Activated B cell treated with CpG ODN at 0.5 μM for 24 hours (primary cell): ENCODE data around the gene CDKAL1. TPM values are rescaled to one million over a fixed set of nuclear protein-coding genes. Genes with fewer than 3 reads are reported as not detected.
"Not testable (repeated sequence)": the region's sequence is repeated elsewhere in the genome, so short reads cannot be mapped to it uniquely, and the experiment has no call there.

ENCODE experiments used
- ATAC-seq: fragments of 200-7000 bp; cut with Tn5 transposase; one replicate; pipeline ENCODE4 v1.10.0; 2021; ENCODE audit warnings: low read depth, mild to moderate bottlenecking, moderate library complexity
- CTCF ChIA-PET: fragments of 350-600 bp; sonication (Branson Sonifier 250); formaldehyde crosslinking; loops from one replicate; lab custom pipeline; 2021; ENCODE audit warnings: antibody characterized with exemption; lab: Charles Lee
- POLR2A ChIA-PET: fragments of 350-600 bp; sonication (Branson Sonifier 250); formaldehyde crosslinking; loops from one replicate; lab custom pipeline; 2021; ENCODE audit warnings: antibody characterized with exemption; lab: Charles Lee
- DNase-seq: peaks from one replicate; pipeline ENCODE4 v3.0.0; 2022
- H3K27ac Mint-ChIP-seq: one replicate; pipeline ENCODE4 v1.8.0; 2020; ENCODE audit warnings: mixed read lengths
- H3K27me3 Mint-ChIP-seq: one replicate; pipeline ENCODE4 v1.8.0; 2021; ENCODE audit warnings: mixed read lengths
- H3K36me3 Mint-ChIP-seq: one replicate; pipeline ENCODE4 v1.8.0; 2021; ENCODE audit warnings: low read depth, mixed read lengths
- H3K4me1 Mint-ChIP-seq: one replicate; pipeline ENCODE4 v1.8.0; 2021; ENCODE audit warnings: mixed read lengths
- H3K4me3 Mint-ChIP-seq: one replicate; pipeline ENCODE4 v1.8.0; 2020; ENCODE audit warnings: mild to moderate bottlenecking, mixed read lengths
- H3K9me3 Mint-ChIP-seq: one replicate; pipeline ENCODE4 v1.8.0; 2020; ENCODE audit warnings: mixed read lengths
- intact Hi-C: fragments of 100-400 bp; cut with micrococcal nuclease; formaldehyde crosslinking; loops from one replicate; pipeline ENCODE4 v1.15.1; 2024
- total RNA-seq: library from RNA; stranded (reverse); gene quantifications from 2 replicates; pipeline ENCODE4 v1.2.3, GENCODE V29; 2022
- TF ChIP-seq, protein P1 (sequence below): fragments of 200-600 bp; IDR thresholded peaks from one replicate; pipeline ENCODE4 v1.8.0; 2022; ENCODE audit warnings: antibody characterized with exemption, mild to moderate bottlenecking

CDKAL1 gene
- total RNA-seq, 1 donor from 2014 or later, result 31.9 TPM

DNA sequence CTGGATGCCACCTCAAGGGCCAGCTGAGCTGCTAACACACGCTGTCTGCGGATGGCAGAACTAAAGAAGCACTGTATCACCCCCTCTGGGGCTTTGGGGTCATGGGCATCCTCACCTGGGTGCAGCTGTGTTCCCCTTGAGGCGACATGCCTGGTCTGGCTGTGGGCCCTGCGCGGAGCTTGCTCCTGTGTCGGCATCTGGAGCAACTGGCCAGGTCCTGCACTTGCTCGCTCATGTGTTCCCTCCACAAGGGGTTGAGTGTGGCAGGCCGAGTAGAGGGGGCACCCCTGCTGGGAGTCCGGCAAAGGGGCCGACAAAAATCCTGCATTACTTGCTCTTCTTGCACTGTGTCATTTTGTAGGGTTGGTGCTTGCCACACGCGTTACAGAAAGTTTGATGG is 189.0 kb downstream of the CDKAL1 start:
- intact Hi-C loops, result no loop called here
- ATAC-seq, result no peak
- H3K9me3 Mint-ChIP-seq, result no peaks in the 10 kb centered on the region
- ChIA-PET CTCF (no interaction called here), POLR2A (no interaction called here)
- no peaks in the 10 kb centered on the region for H3K27me3 Mint-ChIP-seq
- DNase-seq, result no peak
- TF ChIP-seq, protein P1, sequence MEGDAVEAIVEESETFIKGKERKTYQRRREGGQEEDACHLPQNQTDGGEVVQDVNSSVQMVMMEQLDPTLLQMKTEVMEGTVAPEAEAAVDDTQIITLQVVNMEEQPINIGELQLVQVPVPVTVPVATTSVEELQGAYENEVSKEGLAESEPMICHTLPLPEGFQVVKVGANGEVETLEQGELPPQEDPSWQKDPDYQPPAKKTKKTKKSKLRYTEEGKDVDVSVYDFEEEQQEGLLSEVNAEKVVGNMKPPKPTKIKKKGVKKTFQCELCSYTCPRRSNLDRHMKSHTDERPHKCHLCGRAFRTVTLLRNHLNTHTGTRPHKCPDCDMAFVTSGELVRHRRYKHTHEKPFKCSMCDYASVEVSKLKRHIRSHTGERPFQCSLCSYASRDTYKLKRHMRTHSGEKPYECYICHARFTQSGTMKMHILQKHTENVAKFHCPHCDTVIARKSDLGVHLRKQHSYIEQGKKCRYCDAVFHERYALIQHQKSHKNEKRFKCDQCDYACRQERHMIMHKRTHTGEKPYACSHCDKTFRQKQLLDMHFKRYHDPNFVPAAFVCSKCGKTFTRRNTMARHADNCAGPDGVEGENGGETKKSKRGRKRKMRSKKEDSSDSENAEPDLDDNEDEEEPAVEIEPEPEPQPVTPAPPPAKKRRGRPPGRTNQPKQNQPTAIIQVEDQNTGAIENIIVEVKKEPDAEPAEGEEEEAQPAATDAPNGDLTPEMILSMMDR, result no peak
- H3K36me3 Mint-ChIP-seq, result peaks cover 21% of the 10 kb centered on the region
- H3K27ac Mint-ChIP-seq, result no peak overlapping the region
- H3K4me3 Mint-ChIP-seq, result no peak overlapping the region
- H3K4me1 Mint-ChIP-seq, result peaks cover 16% of the 10 kb centered on the region

DNA sequence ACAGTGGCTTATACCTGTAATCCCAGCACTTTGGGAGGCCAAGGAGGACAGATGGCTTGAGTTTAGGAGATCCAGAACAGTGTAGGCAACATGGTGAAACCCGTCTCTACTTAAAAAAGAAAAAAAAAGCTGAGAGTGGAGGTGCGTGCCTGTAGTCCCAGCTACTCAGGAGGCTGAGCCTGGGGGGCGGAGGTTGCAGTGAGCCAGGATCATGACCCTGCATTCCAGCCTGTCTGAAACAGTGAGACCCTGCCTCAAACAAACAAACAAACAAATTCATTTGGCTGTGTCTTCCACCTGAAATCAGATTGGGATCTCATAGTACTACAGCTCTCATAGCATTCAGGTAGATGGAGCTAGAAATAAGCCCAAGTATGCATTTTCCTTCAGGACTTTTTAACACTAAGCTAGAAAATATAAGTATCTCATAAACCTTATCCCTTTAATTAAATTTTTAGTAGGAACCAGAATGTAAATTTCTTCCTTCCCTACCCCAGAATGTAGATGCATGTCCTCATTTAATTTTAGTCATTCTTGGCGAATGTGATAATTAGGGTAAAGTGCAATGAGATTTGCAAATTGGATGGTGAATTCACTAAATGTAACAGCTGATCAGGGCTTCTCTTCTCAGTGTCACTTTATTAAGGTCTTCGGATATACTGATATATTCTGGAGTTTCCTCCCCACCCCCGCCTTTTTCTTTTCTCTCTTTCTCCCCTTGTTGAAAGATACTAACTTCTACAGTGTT is 190.4 kb downstream of the CDKAL1 start:
- Mint-ChIP-seq H3K4me3 (no peak overlapping the region), H3K36me3 (peaks cover 21% of the 10 kb centered on the region), H3K27me3 (no peaks in the 10 kb centered on the region), H3K4me1 (peaks cover 12% of the 10 kb centered on the region), H3K27ac (no peak overlapping the region), H3K9me3 (no peaks in the 10 kb centered on the region)
- ATAC-seq (no peak), DNase-seq (no peak)
- CTCF ChIA-PET, result no interaction called here
- intact Hi-C loops, result no loop called here
- POLR2A ChIA-PET, result no interaction called here
- TF ChIP-seq, protein P1, result no peak

DNA sequence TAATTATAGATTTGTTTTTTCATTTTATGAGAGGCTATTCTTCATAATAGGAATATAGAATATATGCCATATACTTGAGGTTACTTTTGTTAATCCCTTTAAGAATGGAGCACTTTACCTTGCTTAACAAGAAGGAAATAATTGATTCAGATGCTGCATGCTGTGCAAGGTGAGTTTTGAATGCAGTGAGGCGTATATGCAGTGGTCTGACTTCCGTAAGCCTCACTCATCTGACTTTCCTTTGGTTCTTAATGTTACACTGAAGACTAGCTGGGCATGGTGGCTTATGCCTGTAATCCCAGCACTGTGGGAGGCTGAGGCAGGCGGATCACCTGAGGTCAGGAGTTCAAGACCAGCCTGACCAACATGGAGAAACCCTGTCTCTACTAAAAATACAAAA is 191.0 kb downstream of the CDKAL1 start:
- POLR2A ChIA-PET, H3K9me3 Mint-ChIP-seq, ATAC-seq, CTCF ChIA-PET, H3K27ac Mint-ChIP-seq, intact Hi-C loops, DNase-seq, H3K27me3 Mint-ChIP-seq, H3K4me3 Mint-ChIP-seq: not testable (repeated sequence)
- Mint-ChIP-seq H3K4me1 (peaks cover 11% of the 10 kb centered on the region), H3K36me3 (peaks cover 21% of the 10 kb centered on the region)

DNA sequence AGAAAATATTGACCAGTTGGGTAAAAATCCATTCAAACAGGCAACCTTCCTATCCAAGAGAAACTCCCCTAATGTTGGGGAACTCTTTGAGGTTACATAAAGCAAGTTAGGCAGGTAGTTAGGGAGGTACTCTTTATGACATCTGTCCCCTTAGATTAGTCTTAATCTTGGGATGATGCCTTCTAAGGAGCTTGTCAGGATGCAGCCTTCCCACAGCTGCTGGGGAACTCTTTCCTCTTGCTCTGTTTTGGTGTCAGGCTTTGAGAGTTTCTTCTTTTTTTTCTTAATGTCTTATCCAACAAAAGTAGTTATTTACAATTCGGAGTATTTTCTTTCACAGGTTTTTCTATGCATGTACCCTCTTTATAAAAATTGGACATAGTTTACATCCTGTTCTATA is 194.8 kb downstream of the CDKAL1 start:
- POLR2A ChIA-PET, result no interaction called here
- DNase-seq (no peak), ATAC-seq (no peak)
- H3K9me3 Mint-ChIP-seq, result no peaks in the 10 kb centered on the region
- no peak overlapping the region for H3K27ac Mint-ChIP-seq
- CTCF ChIA-PET, result no interaction called here
- H3K36me3 Mint-ChIP-seq, result peaks cover 18% of the 10 kb centered on the region
- H3K4me1 Mint-ChIP-seq, result peaks cover 5% of the 10 kb centered on the region
- no peaks in the 10 kb centered on the region for H3K27me3 Mint-ChIP-seq
- no peak overlapping the region for H3K4me3 Mint-ChIP-seq
- TF ChIP-seq, protein P1, result no peak
- intact Hi-C loops, result no loop called here

DNA sequence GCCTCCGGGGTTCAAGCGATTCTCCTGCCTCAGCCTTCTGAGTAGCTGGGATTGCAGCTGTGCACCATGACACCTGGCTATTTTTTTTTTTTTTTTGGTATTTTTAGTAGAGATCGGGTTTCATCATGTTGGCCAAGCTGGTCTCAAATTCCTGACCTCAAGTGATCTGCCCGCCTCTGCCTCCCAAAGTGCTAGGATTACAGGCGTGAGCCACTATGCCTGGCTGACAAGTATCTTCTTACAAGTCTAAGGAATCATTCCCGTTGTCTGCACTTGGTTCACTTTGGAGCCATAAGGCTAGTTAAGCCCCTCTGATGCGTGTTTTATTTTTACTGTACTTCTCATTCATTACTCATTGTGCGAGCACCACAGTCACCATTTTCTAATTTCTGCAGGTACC is 198.1 kb downstream of the CDKAL1 start:
- H3K9me3 Mint-ChIP-seq, DNase-seq: not testable (repeated sequence)

DNA sequence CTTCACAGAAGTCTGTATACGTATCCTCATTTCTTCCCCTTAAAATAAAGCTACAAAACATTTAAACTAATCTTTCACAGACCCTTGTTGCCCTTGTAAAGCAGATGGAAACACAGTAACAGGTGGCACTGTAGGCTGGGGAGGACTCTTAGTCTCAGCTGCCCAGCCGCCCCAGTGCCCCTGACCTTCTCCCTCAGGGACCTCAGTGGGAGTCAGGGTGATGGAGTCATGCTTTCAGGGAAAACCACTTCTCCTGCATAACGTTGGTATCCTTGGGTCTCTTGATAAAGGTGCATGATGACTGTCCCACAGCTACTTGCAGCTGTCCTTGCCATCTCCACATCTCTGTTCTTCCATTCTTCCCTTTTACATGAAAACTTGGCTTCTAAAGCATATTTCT is 198.6 kb downstream of the CDKAL1 start:
- H3K4me3 Mint-ChIP-seq, result no peak overlapping the region
- ATAC-seq (no peak), DNase-seq (no peak)
- H3K4me1 Mint-ChIP-seq, result no peaks in the 10 kb centered on the region
- TF ChIP-seq, protein P1, result no peak
- H3K27ac Mint-ChIP-seq, result no peak overlapping the region
- peaks cover 8% of the 10 kb centered on the region for H3K36me3 Mint-ChIP-seq
- ChIA-PET CTCF (no interaction called here), POLR2A (no interaction called here)
- H3K9me3 Mint-ChIP-seq, result no peaks in the 10 kb centered on the region
- no peaks in the 10 kb centered on the region for H3K27me3 Mint-ChIP-seq
- intact Hi-C loops, result no loop called here

More for the DNA sequence above, 198.1 kb downstream of the CDKAL1 start:
- H3K27me3 Mint-ChIP-seq, ATAC-seq, CTCF ChIA-PET, intact Hi-C loops, H3K4me3 Mint-ChIP-seq, H3K4me1 Mint-ChIP-seq, H3K36me3 Mint-ChIP-seq, POLR2A ChIA-PET, H3K27ac Mint-ChIP-seq: not testable (repeated sequence)
